Glutamatergic neuron (in vitro differentiated cells): ENCODE data around the gene FANCI. TPM values are rescaled to one million over a fixed set of nuclear protein-coding genes. Genes with fewer than 3 reads are reported as not detected.
A peak's percentile ranks its signal among the peaks of the same experiment; 100 is the strongest.

Experiments
- DNase-seq: peaks from one replicate; pipeline ENCODE4 v3.0.0; 2022
- H3K27ac Mint-ChIP-seq: one replicate; pipeline ENCODE4 v1.8.0; 2020; ENCODE audit warnings: mild to moderate bottlenecking, mixed read lengths, inconsistent platforms; ENCODE audit not compliant: unreplicated experiment
- H3K27me3 Mint-ChIP-seq: one replicate; pipeline ENCODE4 v1.8.0; 2020; ENCODE audit warnings: mild to moderate bottlenecking, moderate library complexity, mixed read lengths, inconsistent platforms; ENCODE audit not compliant: unreplicated experiment
- H3K36me3 Mint-ChIP-seq: one replicate; pipeline ENCODE4 v1.8.0; 2020; ENCODE audit warnings: mild to moderate bottlenecking, mixed read lengths, inconsistent platforms; ENCODE audit not compliant: unreplicated experiment
- H3K4me1 Mint-ChIP-seq: one replicate; pipeline ENCODE4 v1.8.0; 2020; ENCODE audit warnings: mild to moderate bottlenecking, low read depth, mixed read lengths, inconsistent platforms; ENCODE audit not compliant: unreplicated experiment
- H3K4me3 Mint-ChIP-seq: one replicate; pipeline ENCODE4 v1.8.0; 2020; ENCODE audit warnings: mild to moderate bottlenecking, mixed read lengths, inconsistent platforms; ENCODE audit not compliant: unreplicated experiment
- H3K9me3 Mint-ChIP-seq: one replicate; pipeline ENCODE4 v1.8.0; 2020; ENCODE audit warnings: mild to moderate bottlenecking, moderate library complexity, mixed read lengths, inconsistent platforms; ENCODE audit not compliant: unreplicated experiment
- CTCF ChIP-seq: fragments of 200-600 bp; sonication (generic); IDR thresholded peaks from one replicate; pipeline ENCODE4 v1.5.0; 2021; ENCODE audit not compliant: partially characterized antibody, unreplicated experiment
- total RNA-seq: library from RNA; stranded (reverse); fragmentation: NEBNext Ultra II Directional; extraction: Animal tissue kit (Norgen Biotek cat#: 25700); gene quantifications from one replicate; pipeline ENCODE4 v1.2.1, GENCODE V29; 2021; ENCODE audit not compliant: unreplicated experiment

FANCI gene
- total RNA-seq, 1 donor from 2014 or later = 15.8 TPM

DNA sequence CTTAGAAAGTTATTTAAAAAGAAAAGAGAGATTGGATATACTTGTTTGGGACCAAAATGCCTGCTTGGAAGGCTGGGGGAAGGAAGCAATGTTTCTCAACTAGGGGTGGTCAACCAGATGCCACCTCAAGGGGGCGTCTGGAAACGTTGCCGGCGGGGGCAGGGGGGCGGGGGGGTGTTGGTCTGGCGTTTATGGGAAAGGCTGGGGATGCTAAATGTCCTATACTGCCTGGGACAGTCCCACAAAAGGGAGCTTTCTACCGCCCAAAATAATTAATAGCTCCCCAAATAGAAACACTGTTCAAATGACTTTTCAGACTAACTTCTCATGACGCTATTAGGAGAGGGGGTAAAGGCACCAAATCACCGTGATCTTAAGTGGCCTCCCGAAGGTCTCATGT is 88.7 kb downstream of the FANCI start:
- H3K9me3 Mint-ChIP-seq = peaks cover 14% of the 10 kb centered on the region
- H3K36me3 Mint-ChIP-seq = no peaks in the 10 kb centered on the region

GRCh38 chr15:89333011-89333860 is 89.5 kb downstream of the FANCI start:
- TF ChIP-seq CTCF = no peak
- H3K4me3 Mint-ChIP-seq = peak overlapping the region; percentile 75
- H3K4me1 Mint-ChIP-seq = peaks cover 15% of the 10 kb centered on the region
- no peak for DNase-seq
- H3K9me3 Mint-ChIP-seq = peaks cover 14% of the 10 kb centered on the region
- H3K27ac Mint-ChIP-seq = no peak overlapping the region
- H3K27me3 Mint-ChIP-seq = peaks cover 20% of the 10 kb centered on the region
- no peaks in the 10 kb centered on the region for H3K36me3 Mint-ChIP-seq

More for the DNA sequence above, 88.7 kb downstream of the FANCI start:
- H3K4me1 Mint-ChIP-seq = peaks cover 15% of the 10 kb centered on the region
- peak; percentile 43 for TF ChIP-seq CTCF
- peaks cover 20% of the 10 kb centered on the region for H3K27me3 Mint-ChIP-seq
- peak; percentile 47 for DNase-seq
- H3K27ac Mint-ChIP-seq = no peak overlapping the region
- H3K4me3 Mint-ChIP-seq = peak overlapping the region; percentile 57

- no peak for TF ChIP-seq CTCF
- Mint-ChIP-seq H3K4me1 (peaks cover 15% of the 10 kb centered on the region), H3K27ac (no peak overlapping the region), H3K27me3 (peaks cover 20% of the 10 kb centered on the region), H3K9me3 (peaks cover 14% of the 10 kb centered on the region), H3K36me3 (no peaks in the 10 kb centered on the region), H3K4me3 (peak overlapping the region; percentile 75)
- no peak for DNase-seq
Observed at GRCh38 chr15:89333959-89334509, 90.3 kb downstream of the FANCI start.

GRCh38 chr15:89334510-89335297 is 90.9 kb downstream of the FANCI start, which contains the start of gene POLG:
Gene POLG (minus strand): TSS chr15:89334824. CDS start chr15:89333754, 1,070 bp downstream.
- Mint-ChIP-seq H3K9me3 (peaks cover 14% of the 10 kb centered on the region), H3K4me1 (peaks cover 15% of the 10 kb centered on the region), H3K36me3 (no peaks in the 10 kb centered on the region), H3K4me3 (peak within 1 kb of the TSS; percentile 95), H3K27me3 (peaks cover 20% of the 10 kb centered on the region), H3K27ac (peak within 1 kb of the TSS; percentile 91)
- no peak for TF ChIP-seq CTCF
- DNase-seq = peak; percentile 99
